B cell (primary cell): Measurements from ENCODE around the gene RNASE7. TPM values are rescaled to one million over a fixed set of nuclear protein-coding genes. Genes with fewer than 3 reads are reported as not detected.

ENCODE experiments used
- ATAC-seq: fragments of 200-7000 bp; cut with Tn5 transposase; one replicate; pipeline ENCODE4 v1.10.0; 2021; ENCODE audit warnings: low read depth, mild to moderate bottlenecking, moderate number of reproducible peaks, moderate library complexity
- CTCF ChIA-PET: fragments of 350-600 bp; sonication (Branson Sonifier 250); formaldehyde crosslinking; loops from one replicate; lab custom pipeline; 2021; ENCODE audit warnings: antibody characterized with exemption, inconsistent platforms; lab: Charles Lee
- POLR2A ChIA-PET: fragments of 350-600 bp; sonication (Branson Sonifier 250); formaldehyde crosslinking; loops from one replicate; lab custom pipeline; 2021; ENCODE audit warnings: antibody characterized with exemption; lab: Charles Lee
- DNase-seq: peaks from one replicate; pipeline ENCODE4 v3.0.0; 2013
- H2AFZ ChIP-seq: 2 replicates; pipeline ENCODE4 v1.6.1; 2012; ENCODE audit warnings: mild to moderate bottlenecking, low read depth, low read length; ENCODE audit not compliant: insufficient read depth, poor library complexity, severe bottlenecking
- H3K27ac ChIP-seq, 2 donors: 1 replicate in 1 of 2; 2 replicates in 1 of 2; pipeline ENCODE4 v1.5.1; 2012 to 2013; ENCODE audit warnings: low read length in 2 of 2, mild to moderate bottlenecking in 2 of 2, moderate library complexity in 1 of 2
- H3K27me3 ChIP-seq, 4 experiments: fragments of 200-600 bp in 1 of 4; sonication (generic) in 1 of 4; replicated peaks in 1 of 4; 1 replicate in 2 of 4; 2 replicates in 2 of 4; pipeline versions ENCODE4 v1.6.1 to v1.7.0; 2013 to 2016; ENCODE audit warnings: low read length in 3 of 4, mild to moderate bottlenecking in 2 of 4, mixed read lengths in 1 of 4, moderate library complexity in 1 of 4; ENCODE audit not compliant: insufficient read depth in 4 of 4, control insufficient read depth in 3 of 4; ENCODE audit errors: control extremely low read depth in 1 of 4
- H3K36me3 ChIP-seq, 2 experiments: replicated peaks in 1 of 2; 1 replicate in 1 of 2; 2 replicates in 1 of 2; pipeline versions ENCODE4 v1.6.1 to v1.7.1; 2013; ENCODE audit warnings: low read length in 1 of 2; ENCODE audit not compliant: insufficient read depth in 2 of 2, control insufficient read depth in 1 of 2; ENCODE audit errors: control extremely low read depth in 1 of 2, extremely low read depth in 1 of 2
- H3K4me1 ChIP-seq, 2 donors: fragments of 200-600 bp in 1 of 2; sonication (generic) in 1 of 2; 1 replicate in 1 of 2; 2 replicates in 1 of 2; pipeline versions ENCODE4 v1.5.1 to v1.6.1; 2013 to 2017; ENCODE audit warnings: low read length in 2 of 2; ENCODE audit not compliant: control insufficient read depth in 2 of 2, insufficient read depth in 2 of 2
- H3K4me2 ChIP-seq: replicated peaks from 2 replicates; pipeline ENCODE3; 2012; ENCODE audit warnings: mild to moderate bottlenecking, low read depth, low read length; ENCODE audit not compliant: poor library complexity, severe bottlenecking
- H3K4me3 ChIP-seq, 5 experiments: fragments of 200-600 bp in 1 of 5; sonication (generic) in 1 of 5; 1 replicate in 3 of 5; 2 replicates in 2 of 5; pipeline versions ENCODE4 v1.5.1 to v1.7.0; 2011 to 2016; ENCODE audit warnings: low read length in 4 of 5, mild to moderate bottlenecking in 4 of 5, low read depth in 2 of 5, control low read depth in 1 of 5, moderate library complexity in 1 of 5; ENCODE audit not compliant: insufficient read depth in 1 of 5; ENCODE audit errors: control extremely low read depth in 1 of 5, extremely low read depth in 1 of 5
- H3K79me2 ChIP-seq: fragments of 200-600 bp; sonication (generic); one replicate; pipeline ENCODE4 v1.6.0; 2016; ENCODE audit warnings: low read length; ENCODE audit not compliant: control insufficient read depth, insufficient read depth
- H3K9ac ChIP-seq: fragments of 200-600 bp; sonication (generic); 2 replicates; pipeline ENCODE4 v1.6.1; 2017; ENCODE audit warnings: mild to moderate bottlenecking, low read length, moderate library complexity
- H3K9me3 ChIP-seq, 3 donors: one replicate each; pipeline versions ENCODE4 v1.6.1 to v1.7.1; 2013; ENCODE audit warnings: low read length in 2 of 3; ENCODE audit not compliant: control insufficient read depth in 2 of 3, insufficient read depth in 1 of 3; ENCODE audit errors: control extremely low read depth in 1 of 3
- H4K20me1 ChIP-seq: 2 replicates; pipeline ENCODE4 v1.6.0; 2012; ENCODE audit warnings: mild to moderate bottlenecking, low read length; ENCODE audit not compliant: insufficient read depth, control insufficient read depth, poor library complexity, severe bottlenecking
- H3K27ac Mint-ChIP-seq: one replicate; pipeline ENCODE4 v1.8.0; 2021; ENCODE audit warnings: mixed read lengths
- H3K27me3 Mint-ChIP-seq: one replicate; pipeline ENCODE4 v1.8.0; 2021; ENCODE audit warnings: mixed read lengths
- H3K4me1 Mint-ChIP-seq: one replicate; pipeline ENCODE4 v1.8.0; 2021; ENCODE audit warnings: mixed read lengths
- H3K4me3 Mint-ChIP-seq: one replicate; pipeline ENCODE4 v1.8.0; 2021; ENCODE audit warnings: mixed read lengths
- H3K9me3 Mint-ChIP-seq: one replicate; pipeline ENCODE4 v1.8.0; 2022; ENCODE audit warnings: mixed read lengths; ENCODE audit not compliant: insufficient read depth
- CTCF ChIP-seq: fragments of 200-600 bp; IDR thresholded peaks from one replicate; pipeline ENCODE4 v1.8.0; 2022; ENCODE audit warnings: antibody characterized with exemption, mild to moderate bottlenecking
- EZH2 ChIP-seq: IDR thresholded peaks from 2 replicates; pipeline ENCODE4 v1.6.1; 2012; ENCODE audit warnings: borderline replicate concordance, low read depth, mild to moderate bottlenecking, moderate library complexity, low read length; ENCODE audit not compliant: insufficient read depth, poor library complexity, severe bottlenecking
- WGBS: methylation state at CpG from one replicate; pipeline ENCODE4 v1.1.5; 2013; ENCODE audit warnings: missing lambda C conversion rate; ENCODE audit not compliant: insufficient coverage; 5-methylcytosine and 5-hydroxymethylcytosine counted together
- intact Hi-C: fragments of 100-400 bp; cut with micrococcal nuclease; formaldehyde crosslinking; loops from one replicate; pipeline ENCODE4 v1.10.0; 2022
- polyA plus RNA-seq: library from polyadenylated mRNA; depleted of rRNA; stranded (reverse); fragments of >200 nt; gene quantifications from 2 replicates; pipeline ENCODE4 v1.2.3, GENCODE V29; 2012
- total RNA-seq, 2 donors: library from RNA; stranded (reverse); fragments of 120-200 nt in 1 of 2; gene quantifications; 1 replicate in 1 of 2; 2 replicates in 1 of 2; pipeline versions ENCODE4 v1.2.3 to v1.2.4, GENCODE V29; 2013 to 2022

Gene RNASE7
- total and polyA plus RNA-seq, 2 donors (not counting 1 experiment from before 2014, with no cell fraction given) = not detected

- Mint-ChIP-seq H3K27ac (no peak overlapping the region), H3K9me3 (no peaks in the 10 kb centered on the region), H3K4me3 (no peak overlapping the region), H3K27me3 (peaks cover 52% of the 10 kb centered on the region), H3K4me1 (no peaks in the 10 kb centered on the region)
- no peak overlapping the region for H3K4me3 ChIP-seq
- 45% methylated on average over 8 of the region's 8 CpGs for WGBS
- no peaks in the 10 kb centered on the region for H3K4me1 ChIP-seq
- no peak for TF ChIP-seq CTCF
- no peak for TF ChIP-seq EZH2
- ATAC-seq (no peak), DNase-seq (no peak)
- H2AFZ ChIP-seq = no peak overlapping the region
- H3K27me3 ChIP-seq = peaks cover 0 to 4% (median 0%) of the 10 kb centered on the region in 4 experiments
- H3K79me2 ChIP-seq = no peaks in the 10 kb centered on the region
- ChIA-PET CTCF (interaction anchor here (1.0 to 7.2 kb wide), 4 partner anchors 11 to 62 kb away, joined by 3 to 305 read pairs (median 4); no protein-coding TSS in a partner anchor), POLR2A (no interaction called here)
- no peak overlapping the region for H3K27ac ChIP-seq
- H4K20me1 ChIP-seq = no peaks in the 10 kb centered on the region
- H3K36me3 ChIP-seq = no peaks in the 10 kb centered on the region
- intact Hi-C loops = no loop called here
- no peak overlapping the region for H3K4me2 ChIP-seq
- no peaks in the 10 kb centered on the region for H3K9me3 ChIP-seq
- no peak overlapping the region for H3K9ac ChIP-seq
Observed at GRCh38 chr14:21042918-21043317, 756 bp downstream of the RNASE7 start.

GRCh38 chr14:21043387-21043973 lies 1.3 kb downstream of the RNASE7 start:
- TF ChIP-seq EZH2 = no peak
- no peak for TF ChIP-seq CTCF
- WGBS = 83% methylated on average over 1 of the region's 2 CpGs
- Histone ChIP-seq H3K4me3 (no peak overlapping the region), H4K20me1 (no peaks in the 10 kb centered on the region), H3K27me3 (peaks cover 0 to 4% (median 0%) of the 10 kb centered on the region in 4 experiments), H3K9me3 (no peaks in the 10 kb centered on the region), H3K4me2 (no peak overlapping the region), H3K36me3 (no peaks in the 10 kb centered on the region), H3K4me1 (no peaks in the 10 kb centered on the region), H3K27ac (no peak overlapping the region), H2AFZ (no peak overlapping the region), H3K79me2 (no peaks in the 10 kb centered on the region), H3K9ac (no peak overlapping the region)
- Mint-ChIP-seq H3K27me3 (peaks cover 54% of the 10 kb centered on the region), H3K27ac (no peak overlapping the region), H3K4me1 (no peaks in the 10 kb centered on the region), H3K4me3 (no peak overlapping the region), H3K9me3 (no peaks in the 10 kb centered on the region)
- POLR2A ChIA-PET = no interaction called here
- no peak for DNase-seq
- no peak for ATAC-seq
- intact Hi-C loops = no loop called here
- CTCF ChIA-PET = interaction anchor here (1.0 to 7.2 kb wide), 4 partner anchors 11 to 61 kb away, joined by 3 to 305 read pairs (median 4); no protein-coding TSS in a partner anchor
